SH-SY5Y (cell line): ENCODE results near the gene PPM1E.

Experiments used
- GATA2 ChIP-seq: IDR thresholded peaks from 2 replicates; pipeline ENCODE4 v1.6.1; 2011; ENCODE audit warnings: mild to moderate bottlenecking, low read depth, low read length
- GATA3 ChIP-seq: IDR thresholded peaks from 2 replicates; pipeline ENCODE4 v1.6.1; 2011; ENCODE audit warnings: low read depth, mild to moderate bottlenecking, low read length, moderate library complexity

Gene PPM1E

DNA sequence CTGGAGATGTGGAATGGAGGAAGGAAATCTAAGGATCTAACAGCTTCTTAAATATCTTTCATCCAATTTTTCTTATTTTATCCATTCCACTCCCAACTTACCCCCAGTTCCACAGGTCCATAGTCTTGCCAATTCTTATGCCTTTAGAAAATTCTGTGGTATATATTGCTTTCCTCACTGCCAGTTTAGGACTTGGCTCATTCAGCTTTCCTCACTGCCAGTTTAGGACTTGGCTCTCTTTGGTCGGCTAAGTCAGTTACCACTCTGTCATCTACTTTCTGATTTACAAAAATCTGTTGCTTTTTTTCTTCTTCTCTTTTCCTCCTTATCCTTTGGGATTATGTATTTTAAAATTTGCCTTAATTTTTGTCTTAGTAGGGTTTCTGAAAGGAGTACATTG lies 128.5 kb downstream of the PPM1E start:
- no peak for TF ChIP-seq GATA3
- no peak for TF ChIP-seq GATA2

DNA sequence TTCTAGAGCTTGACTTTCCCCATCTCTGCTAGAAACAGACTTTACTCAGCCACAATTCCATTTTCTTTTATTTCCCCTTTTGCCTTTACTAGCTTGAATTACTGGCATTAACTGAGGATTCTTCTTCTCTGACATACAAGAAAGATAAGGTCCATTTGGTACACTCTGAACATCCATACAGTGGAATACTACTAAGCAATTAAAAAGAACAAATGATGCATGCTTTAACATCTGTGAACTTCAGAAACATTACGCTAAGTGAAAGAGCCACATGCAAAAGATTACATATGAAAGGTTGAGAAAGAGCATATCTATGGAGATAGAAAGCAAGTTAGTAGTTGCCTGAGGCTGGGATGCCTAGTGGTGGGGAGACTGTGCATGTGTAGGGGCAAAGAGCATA lies 130.9 kb downstream of the PPM1E start:
- TF ChIP-seq GATA2 (no peak), GATA3 (no peak)

DNA sequence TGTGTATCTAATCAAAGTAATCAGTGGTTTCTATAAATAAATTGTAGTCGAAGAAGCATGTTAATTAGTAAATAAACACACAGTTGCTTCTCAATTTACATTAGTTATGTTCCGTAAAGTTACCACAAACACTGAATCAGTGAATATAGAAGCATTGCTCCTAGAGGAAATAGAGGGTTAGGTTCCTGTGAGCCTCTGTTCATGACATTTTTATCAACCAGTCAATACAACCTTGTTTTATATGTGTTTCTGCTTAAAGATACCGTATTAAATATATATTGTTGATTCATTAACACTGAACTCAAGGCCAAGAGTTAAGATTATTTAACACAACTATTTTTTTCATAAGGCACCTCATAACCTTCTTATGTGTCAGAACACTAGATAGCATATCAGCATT lies 134.3 kb downstream of the PPM1E start:
- TF ChIP-seq GATA2 (no peak), GATA3 (no peak)

DNA sequence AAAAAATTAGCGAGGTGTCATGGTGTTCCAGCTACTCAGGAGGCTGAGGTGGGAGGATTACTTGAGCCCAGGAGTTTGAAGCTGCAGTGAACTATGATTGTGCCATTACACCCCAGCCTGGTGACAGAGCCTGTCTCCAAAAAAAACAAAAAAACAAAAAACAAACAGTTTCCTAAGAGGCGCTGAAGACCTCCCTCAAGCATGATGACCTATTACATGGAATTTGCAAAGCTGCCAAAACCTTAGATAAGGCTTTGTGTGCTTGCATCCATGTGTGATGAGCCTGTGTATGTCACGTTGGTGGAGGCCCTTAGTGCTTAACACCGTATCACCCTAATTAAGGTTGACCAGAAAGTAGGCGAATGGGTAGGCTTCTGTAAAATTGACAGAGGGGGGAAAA lies 143.5 kb downstream of the PPM1E start:
- TF ChIP-seq GATA3 (no peak), GATA2 (no peak)

- no peak for TF ChIP-seq GATA2
- TF ChIP-seq GATA3, result no peak
Measured at GRCh38 chr17:58902322-58902721, 146.7 kb downstream of the PPM1E start.

DNA sequence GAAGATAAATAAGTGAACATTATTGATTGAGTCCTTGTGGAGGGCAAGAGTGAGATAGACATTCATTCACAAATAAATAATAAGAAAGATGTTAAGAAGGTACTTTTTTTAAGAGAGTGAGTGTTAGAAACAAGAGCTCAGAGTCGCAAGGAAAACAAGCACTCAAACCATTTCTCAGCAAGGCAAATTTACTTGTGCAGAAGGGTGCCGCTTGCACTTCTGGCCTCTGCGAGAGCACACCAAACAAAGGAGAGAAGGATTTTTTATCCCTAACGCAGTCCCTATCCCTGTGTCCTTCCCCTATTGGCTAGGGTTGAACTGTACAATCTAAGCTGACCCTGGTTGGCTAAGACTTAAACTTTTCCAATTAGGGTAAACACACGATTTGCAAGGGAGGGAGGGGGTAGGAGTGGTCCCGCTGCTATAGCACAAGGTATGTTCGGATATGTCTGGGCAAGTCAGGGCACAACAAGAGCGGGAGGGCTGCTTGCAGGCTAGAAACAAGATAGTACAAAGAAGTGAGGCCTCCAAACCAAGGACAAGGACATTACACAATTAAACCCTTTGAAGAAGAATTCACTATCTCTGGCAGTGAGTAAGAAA lies 156.2 kb downstream of the PPM1E start:
- no peak for TF ChIP-seq GATA2
- no peak for TF ChIP-seq GATA3

GRCh38 chr17:58913552-58913951 lies 157.9 kb downstream of the PPM1E start:
- TF ChIP-seq GATA2 (no peak), GATA3 (no peak)

DNA sequence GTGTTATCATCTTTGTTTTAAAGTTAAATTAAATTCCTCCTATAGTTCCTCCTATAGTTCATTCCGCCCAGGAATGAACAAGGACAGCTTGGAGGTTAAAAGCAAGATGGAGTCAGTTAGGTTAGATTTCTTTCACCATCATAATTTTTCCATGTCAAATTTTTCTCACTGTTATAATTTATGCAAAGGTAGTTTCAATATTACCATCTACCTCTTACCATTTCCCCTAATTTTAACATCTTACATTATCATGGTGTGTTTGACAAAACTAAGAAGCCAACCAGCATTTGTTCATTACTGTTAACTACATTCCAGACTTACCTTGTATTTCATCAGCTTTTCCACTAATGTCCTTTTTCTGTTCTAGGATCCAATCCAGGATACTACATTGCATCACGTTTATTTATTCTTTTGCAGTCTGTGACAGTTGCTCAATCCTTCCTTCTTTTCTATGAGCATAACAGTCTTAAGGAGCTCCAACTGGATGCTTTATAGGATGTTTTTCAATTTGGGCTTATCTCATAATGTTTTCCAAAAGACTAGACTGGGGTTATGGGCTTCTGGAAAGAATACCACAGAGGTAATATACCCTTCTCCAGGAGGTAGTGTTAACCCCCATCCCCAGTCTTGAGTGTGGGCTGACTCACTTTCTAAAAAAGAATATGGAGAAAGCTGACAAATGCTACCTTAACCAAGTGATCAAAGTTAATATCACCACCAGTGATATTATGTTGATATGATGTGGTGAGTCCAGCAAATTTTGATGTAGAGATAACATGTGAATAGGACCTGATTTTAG lies 158.5 kb downstream of the PPM1E start:
- TF ChIP-seq GATA3, result no peak
- TF ChIP-seq GATA2, result no peak

- TF ChIP-seq GATA2 (no peak), GATA3 (no peak)
Measured at GRCh38 chr17:58917228-58917627, 161.6 kb downstream of the PPM1E start.

- TF ChIP-seq GATA2 (no peak), GATA3 (no peak)
Measured at GRCh38 chr17:58918072-58918471, 162.4 kb downstream of the PPM1E start.

DNA sequence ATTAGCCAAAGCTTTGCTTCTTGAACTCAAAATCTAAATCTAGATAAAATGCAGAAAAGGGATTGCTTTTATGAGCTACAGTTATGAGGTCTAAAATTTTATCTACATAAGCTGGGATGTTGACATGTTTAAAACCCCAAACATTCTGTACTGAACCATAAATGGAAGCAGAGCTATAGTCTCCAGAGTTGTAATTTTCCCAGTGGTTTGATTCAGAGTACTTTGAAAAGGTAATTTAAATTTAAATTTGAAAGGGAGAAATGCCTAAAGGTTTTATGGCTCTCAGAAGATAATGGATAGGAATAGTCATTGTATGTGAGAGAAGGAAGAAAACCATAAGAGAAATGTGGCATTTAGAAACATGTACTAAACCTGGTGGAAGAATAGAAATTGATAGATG lies 163.2 kb downstream of the PPM1E start:
- TF ChIP-seq GATA3, result no peak

DNA sequence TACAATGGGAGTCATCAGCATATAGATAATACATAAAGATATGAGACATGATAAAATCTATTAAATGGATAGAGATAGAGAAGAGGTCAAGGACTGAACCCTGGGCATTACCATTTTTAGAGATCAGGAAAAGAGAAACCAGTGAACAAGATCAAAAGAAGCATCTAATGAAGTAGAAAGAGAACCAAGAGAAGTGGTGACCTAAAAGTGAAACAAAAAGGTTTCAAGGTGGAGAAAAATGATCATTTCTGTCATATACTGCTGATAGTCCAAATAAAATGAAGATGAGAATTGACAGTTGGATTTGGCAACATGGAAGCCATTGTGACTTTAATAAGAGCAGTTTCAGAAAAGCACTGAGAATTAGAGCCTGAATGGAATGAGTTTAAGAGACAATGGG lies 165.1 kb downstream of the PPM1E start:
- no peak for TF ChIP-seq GATA2
- no peak for TF ChIP-seq GATA3

- no peak for TF ChIP-seq GATA2
- TF ChIP-seq GATA3, result no peak
Measured at GRCh38 chr17:58932956-58933355, 177.3 kb downstream of the PPM1E start.

DNA sequence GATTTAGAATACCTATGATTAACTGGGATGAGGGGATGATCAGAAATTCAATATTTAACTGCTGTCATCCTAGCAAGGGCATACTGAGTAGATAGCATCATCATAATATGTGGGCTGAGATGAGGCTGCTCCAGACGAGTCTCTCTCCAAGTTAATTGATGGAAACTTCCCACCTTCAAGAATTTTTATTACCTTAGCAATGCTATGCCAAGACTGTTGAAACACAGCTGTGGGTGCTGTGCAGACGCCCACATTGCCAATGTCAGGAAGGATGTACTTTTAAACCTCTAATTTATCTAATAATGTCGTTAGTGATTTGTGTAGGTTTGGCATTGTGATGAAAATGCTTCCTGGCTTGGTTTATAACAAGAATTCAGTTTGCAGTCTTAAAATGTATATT lies 180.6 kb downstream of the PPM1E start:
- TF ChIP-seq GATA2 (no peak), GATA3 (no peak)

DNA sequence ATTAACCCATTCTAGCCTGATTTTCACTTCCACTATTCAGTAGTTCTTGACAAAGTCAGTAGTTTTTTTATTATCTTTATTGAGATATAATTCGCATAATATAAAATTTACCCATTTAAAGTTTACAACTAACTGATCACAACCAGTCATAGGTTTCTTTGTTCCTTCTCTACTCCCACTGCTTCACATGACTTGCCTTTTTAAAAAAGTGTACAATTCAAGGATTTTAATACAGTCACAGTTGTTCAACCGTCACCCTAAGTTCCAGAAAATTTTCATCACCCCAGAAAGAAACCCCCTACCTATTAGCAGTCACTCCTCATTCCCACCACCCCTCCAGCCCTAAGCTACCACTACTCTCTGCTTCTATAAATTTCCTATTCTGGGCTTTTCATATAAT lies 188.5 kb downstream of the PPM1E start:
- no peak for TF ChIP-seq GATA2
- no peak for TF ChIP-seq GATA3
